ENCODE measurements around the gene CST3. TPM values are rescaled to one million over a fixed set of nuclear protein-coding genes. Genes with fewer than 3 reads are reported as not detected.

CST3 gene
- total RNA-seq, 1 experiment from 2014 or later, result 262 TPM

DNA sequence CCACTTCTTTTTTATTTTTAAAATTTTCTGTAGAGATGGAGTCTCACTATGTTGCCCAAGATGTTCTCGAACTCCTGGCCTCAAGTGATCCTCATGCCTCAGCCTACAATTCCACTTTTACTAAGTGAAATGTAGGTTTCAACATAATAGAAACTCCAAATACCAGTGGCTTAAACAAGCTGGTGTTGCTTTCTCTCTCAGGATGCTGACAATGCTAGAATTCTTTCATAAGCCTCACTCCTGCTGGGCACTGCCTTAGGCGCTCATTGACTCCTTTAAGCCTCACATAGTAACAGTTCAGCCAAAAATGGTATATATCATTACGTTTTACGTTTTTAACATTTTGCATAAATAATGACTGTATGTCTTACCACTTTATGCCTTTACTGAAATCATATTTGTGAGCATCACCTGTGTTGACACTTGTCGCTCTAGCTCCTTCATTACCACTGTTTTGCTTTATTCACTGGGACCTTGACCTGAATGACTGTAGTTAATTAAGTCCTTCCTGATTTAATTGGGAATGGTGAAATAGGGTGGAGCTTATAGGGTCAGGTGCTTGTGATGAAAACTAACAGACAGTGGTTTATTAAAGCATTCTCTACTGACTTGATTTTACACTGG lies 28.2 kb downstream of the CST3 start:
- no peaks in the 10 kb centered on the region for H3F3A ChIP-seq (ENCODE audit: insufficient read depth, low read depth)
- no peak overlapping the region for H3K4me2 ChIP-seq
- CTCF ChIA-PET, result no interaction called here
- BruUV-seq (replicated peaks), result no TSS peak
- no peak overlapping the region for H3K27ac ChIP-seq
- DNase-seq, result no peak
- no peaks in the 10 kb centered on the region for H3K9me2 ChIP-seq (ENCODE audit: insufficient read depth)
- H4K20me1 ChIP-seq (ENCODE audit: insufficient read depth), result no peaks in the 10 kb centered on the region
- no peaks in the 10 kb centered on the region for H3K79me2 ChIP-seq (ENCODE audit: low read depth)
- no peak overlapping the region for H3K4me3 ChIP-seq
- H2AFZ ChIP-seq, result no peak overlapping the region
- TF ChIP-seq, protein P1, sequence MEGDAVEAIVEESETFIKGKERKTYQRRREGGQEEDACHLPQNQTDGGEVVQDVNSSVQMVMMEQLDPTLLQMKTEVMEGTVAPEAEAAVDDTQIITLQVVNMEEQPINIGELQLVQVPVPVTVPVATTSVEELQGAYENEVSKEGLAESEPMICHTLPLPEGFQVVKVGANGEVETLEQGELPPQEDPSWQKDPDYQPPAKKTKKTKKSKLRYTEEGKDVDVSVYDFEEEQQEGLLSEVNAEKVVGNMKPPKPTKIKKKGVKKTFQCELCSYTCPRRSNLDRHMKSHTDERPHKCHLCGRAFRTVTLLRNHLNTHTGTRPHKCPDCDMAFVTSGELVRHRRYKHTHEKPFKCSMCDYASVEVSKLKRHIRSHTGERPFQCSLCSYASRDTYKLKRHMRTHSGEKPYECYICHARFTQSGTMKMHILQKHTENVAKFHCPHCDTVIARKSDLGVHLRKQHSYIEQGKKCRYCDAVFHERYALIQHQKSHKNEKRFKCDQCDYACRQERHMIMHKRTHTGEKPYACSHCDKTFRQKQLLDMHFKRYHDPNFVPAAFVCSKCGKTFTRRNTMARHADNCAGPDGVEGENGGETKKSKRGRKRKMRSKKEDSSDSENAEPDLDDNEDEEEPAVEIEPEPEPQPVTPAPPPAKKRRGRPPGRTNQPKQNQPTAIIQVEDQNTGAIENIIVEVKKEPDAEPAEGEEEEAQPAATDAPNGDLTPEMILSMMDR (conservative IDR thresholded peaks at IDR 0.05), result no peak
- TF ChIP-seq EZH2 (IDR thresholded peaks at IDR 0.05; ENCODE audit: low read depth), result no peak
- intact Hi-C loops (cut with micrococcal nuclease; ENCODE audit: unreplicated experiment), result loop anchor here (5.0 to 10.0 kb wide), 2 partner anchors 33 to 915 kb away; no protein-coding TSS in a partner anchor
- no peaks in the 10 kb centered on the region for H3K36me3 ChIP-seq (ENCODE audit: low read depth)
- POLR2A ChIA-PET (ENCODE audit: unreplicated experiment), result no interaction called here
- H3K4me1 ChIP-seq (replicated peaks; ENCODE audit: insufficient read depth), result no peaks in the 10 kb centered on the region
- no peaks in the 10 kb centered on the region for H3K9me3 ChIP-seq (ENCODE audit: insufficient read depth, low read depth)
- no peaks in the 10 kb centered on the region for H3K27me3 ChIP-seq (ENCODE audit: insufficient read depth, low read depth)

DNA sequence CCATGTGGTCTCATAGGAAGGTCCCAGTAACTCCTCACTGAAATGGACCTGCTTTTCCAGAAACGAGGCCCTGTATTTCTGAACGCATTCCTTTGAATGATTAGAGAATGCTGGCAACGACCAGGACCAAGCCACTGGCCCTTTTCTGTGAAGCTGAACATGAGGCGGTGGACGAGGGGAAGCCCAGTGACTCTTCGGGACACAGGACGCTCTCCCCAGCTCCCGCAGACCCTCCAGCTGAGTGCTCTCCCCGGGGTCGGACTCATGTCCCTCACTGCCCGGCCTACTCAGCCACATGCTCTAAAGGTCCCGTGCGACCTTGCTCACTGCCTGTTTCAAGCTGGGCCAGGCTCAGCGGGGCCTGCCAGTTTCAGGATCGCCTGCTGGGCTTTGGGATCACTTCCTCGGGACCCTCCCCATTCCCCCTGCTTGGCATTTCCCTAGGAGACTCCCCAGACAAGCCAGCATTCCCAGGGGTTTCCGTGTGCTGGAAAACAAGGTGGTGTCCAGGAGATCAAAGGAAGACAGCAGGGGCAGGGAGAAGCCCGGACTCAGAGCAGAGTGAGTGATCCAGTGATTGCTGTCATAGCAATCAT lies 29.4 kb downstream of the CST3 start:
- BruUV-seq (replicated peaks), result no TSS peak
- TF ChIP-seq, protein P1 (conservative IDR thresholded peaks at IDR 0.05), result no peak
- TF ChIP-seq EZH2 (IDR thresholded peaks at IDR 0.05; ENCODE audit: low read depth), result no peak
- H3K79me2 ChIP-seq (ENCODE audit: low read depth), result no peaks in the 10 kb centered on the region
- H3K9me3 ChIP-seq (ENCODE audit: insufficient read depth, low read depth), result no peaks in the 10 kb centered on the region
- no peak overlapping the region for H2AFZ ChIP-seq
- no peak overlapping the region for H3K4me2 ChIP-seq
- H3K4me1 ChIP-seq (replicated peaks; ENCODE audit: insufficient read depth), result no peaks in the 10 kb centered on the region
- POLR2A ChIA-PET (ENCODE audit: unreplicated experiment), result no interaction called here
- H3F3A ChIP-seq (ENCODE audit: insufficient read depth, low read depth), result no peaks in the 10 kb centered on the region
- no peak overlapping the region for H3K27ac ChIP-seq
- no peak overlapping the region for H3K4me3 ChIP-seq
- CTCF ChIA-PET, result no interaction called here
- no peaks in the 10 kb centered on the region for H4K20me1 ChIP-seq (ENCODE audit: insufficient read depth)
- H3K9me2 ChIP-seq (ENCODE audit: insufficient read depth), result no peaks in the 10 kb centered on the region
- DNase-seq, result no peak
- no peaks in the 10 kb centered on the region for H3K36me3 ChIP-seq (ENCODE audit: low read depth)
- H3K27me3 ChIP-seq (ENCODE audit: insufficient read depth, low read depth), result no peaks in the 10 kb centered on the region
- intact Hi-C loops (cut with micrococcal nuclease; ENCODE audit: unreplicated experiment), result loop anchor here (5.0 to 10.0 kb wide), 2 partner anchors 34 to 914 kb away; no protein-coding TSS in a partner anchor

DNA sequence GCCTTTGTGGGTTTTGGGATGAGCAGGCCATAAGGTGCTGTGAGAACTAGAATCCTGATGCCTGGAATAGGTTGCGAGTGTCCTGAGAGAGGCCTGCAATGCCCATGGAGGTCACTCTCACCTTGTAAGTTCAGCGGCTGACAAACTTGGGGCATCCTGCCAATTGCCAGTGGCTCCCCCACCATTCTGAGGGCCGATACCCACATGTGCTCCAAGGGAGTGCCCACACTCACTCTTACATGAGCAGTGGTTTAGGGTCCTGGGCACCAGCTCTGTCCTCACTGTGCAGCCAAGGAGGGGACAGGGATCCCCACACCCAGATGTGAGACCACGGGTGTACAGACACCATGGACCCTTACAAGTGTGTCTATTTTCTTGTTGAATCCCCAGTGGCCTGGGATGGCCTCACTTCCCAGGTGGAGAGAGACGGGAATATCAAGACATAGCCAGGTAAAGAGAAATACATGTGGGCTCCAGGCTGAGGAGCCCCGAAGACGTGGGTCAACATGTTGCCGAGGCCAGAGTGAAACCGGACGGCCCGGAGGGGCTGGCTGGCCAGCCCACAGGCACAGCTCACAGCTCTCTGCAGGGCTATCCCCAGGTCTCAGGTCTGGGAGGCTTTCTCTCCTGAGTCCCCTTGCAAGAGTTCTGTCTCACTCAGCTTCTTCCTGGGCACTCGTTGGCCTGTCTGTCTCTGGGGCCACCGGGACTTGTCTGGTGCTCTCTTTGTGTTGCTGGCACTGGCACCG lies 30.1 kb downstream of the CST3 start:
- no peaks in the 10 kb centered on the region for H3K4me1 ChIP-seq (replicated peaks; ENCODE audit: insufficient read depth)
- no peak overlapping the region for H3K4me2 ChIP-seq
- no peaks in the 10 kb centered on the region for H3K79me2 ChIP-seq (ENCODE audit: low read depth)
- no peak overlapping the region for H3K27ac ChIP-seq
- no peaks in the 10 kb centered on the region for H3K9me3 ChIP-seq (ENCODE audit: insufficient read depth, low read depth)
- H3K9me2 ChIP-seq (ENCODE audit: insufficient read depth), result no peaks in the 10 kb centered on the region
- no peak for DNase-seq
- BruUV-seq (replicated peaks), result no TSS peak
- POLR2A ChIA-PET (ENCODE audit: unreplicated experiment), result no interaction called here
- H3F3A ChIP-seq (ENCODE audit: insufficient read depth, low read depth), result no peaks in the 10 kb centered on the region
- no peaks in the 10 kb centered on the region for H3K27me3 ChIP-seq (ENCODE audit: insufficient read depth, low read depth)
- CTCF ChIA-PET, result interaction anchor here (1.2 kb wide), 1 partner anchor 166 kb away, joined by 3 read pairs; no protein-coding TSS in a partner anchor
- no peak overlapping the region for H2AFZ ChIP-seq
- no peaks in the 10 kb centered on the region for H3K36me3 ChIP-seq (ENCODE audit: low read depth)
- no peaks in the 10 kb centered on the region for H4K20me1 ChIP-seq (ENCODE audit: insufficient read depth)
- TF ChIP-seq, protein P1 (conservative IDR thresholded peaks at IDR 0.05), result no peak
- TF ChIP-seq EZH2 (IDR thresholded peaks at IDR 0.05; ENCODE audit: low read depth), result no peak
- intact Hi-C loops (cut with micrococcal nuclease; ENCODE audit: unreplicated experiment), result loop anchor here (5.0 to 10.0 kb wide), 2 partner anchors 35 to 913 kb away; no protein-coding TSS in a partner anchor
- no peak overlapping the region for H3K4me3 ChIP-seq
